K562 (cell line): ENCODE results near the gene MYMX. TPM values are rescaled to one million over a fixed set of nuclear protein-coding genes. Genes with fewer than 3 reads are reported as not detected.

ENCODE experiments used
- ARNT ChIP-seq, 2 experiments: fragments of 450-650 bp; IDR thresholded peaks; 2 replicates each; pipeline ENCODE4 v1.6.1; 2016; ENCODE audit warnings: mild to moderate bottlenecking in 1 of 2
- BCOR ChIP-seq: fragments of 450-650 bp; IDR thresholded peaks from 2 replicates; pipeline ENCODE4 v1.6.1; 2016
- CHD2 ChIP-seq: IDR thresholded peaks from 2 replicates; pipeline ENCODE4 v1.6.1; 2011; ENCODE audit warnings: low read depth, low read length
- ETS2 ChIP-seq: IDR thresholded peaks from 2 replicates; pipeline ENCODE4 v1.6.1; 2016; ENCODE audit warnings: borderline replicate concordance, missing genetic modification characterization, mild to moderate bottlenecking, moderate library complexity, missing compliant biosample characterization; ENCODE audit not compliant: poor library complexity, severe bottlenecking
- ETV5 ChIP-seq: sonication (generic); formaldehyde crosslinking; IDR thresholded peaks from 2 replicates; pipeline ENCODE4 v1.4.0; 2020; ENCODE audit warnings: low read depth, mild to moderate bottlenecking, missing genetic modification reagents
- GABPA ChIP-seq: fragments of 200-800 bp; sonication (Bioruptor generic); conservative IDR thresholded peaks from 2 replicates; pipeline ENCODE4 v1.6.1; 2016; ENCODE audit warnings: low read depth, missing genetic modification characterization, missing compliant biosample characterization
- JUND ChIP-seq, 2 experiments: IDR thresholded peaks; 2 replicates in 1 of 2; 3 replicates in 1 of 2; pipeline ENCODE4 v1.6.1; 2011; ENCODE audit warnings: borderline replicate concordance in 2 of 2, low read depth in 2 of 2, low read length in 2 of 2, improper control_type of control experiment in 1 of 2, missing biosample characterization in 1 of 2, missing genetic modification characterization in 1 of 2, missing genetic modification reagents in 1 of 2
- MXI1 ChIP-seq: IDR thresholded peaks from 2 replicates; pipeline ENCODE4 v1.6.1; 2011; ENCODE audit warnings: low read depth, mild to moderate bottlenecking, improper control_type of control experiment, low read length
- NR2C1 ChIP-seq, 2 experiments: fragments of 450-650 bp; IDR thresholded peaks; 2 replicates each; pipeline ENCODE4 v1.6.1; 2017; ENCODE audit warnings: mild to moderate bottlenecking in 2 of 2, antibody characterized with exemption in 1 of 2, inconsistent platforms in 1 of 2, missing compliant biosample characterization in 1 of 2, missing genetic modification characterization in 1 of 2
- RAD51 ChIP-seq: fragments of 450-650 bp; IDR thresholded peaks from 2 replicates; pipeline ENCODE4 v1.7.1; 2016; ENCODE audit warnings: low read depth, mild to moderate bottlenecking, borderline replicate concordance
- SRF ChIP-seq, 2 experiments: fragments of 250-450, 450-650 bp in 1 of 2; sonication (Bioruptor Pico) in 1 of 2; sonication (generic) in 1 of 2; formaldehyde crosslinking; IDR thresholded peaks; 2 replicates each; pipeline versions ENCODE4 v1.5.0 to v1.5.1; 2020 to 2022; ENCODE audit warnings: mild to moderate bottlenecking in 1 of 2, missing genetic modification reagents in 1 of 2
- ZC3H11A ChIP-seq: IDR thresholded peaks from 2 replicates; pipeline ENCODE4 v1.6.1; 2012; ENCODE audit warnings: low read depth, low read length, improper control_type of control experiment
- polyA plus RNA-seq, 8 experiments: library from polyadenylated mRNA; depleted of rRNA in 4 of 8; stranded (reverse) in 5 of 8; unstranded in 3 of 8; fragments of >200 nt; fragmentation: Nextera tagmentation in 2 of 8; fragmentation: Illumina TruSeq in 1 of 8; extraction: Ambion mirVana in 2 of 8; extraction: Trizol in 1 of 8; gene quantifications; 2 replicates each; pipeline versions ENCODE4 v1.2.1 to v1.2.3, GENCODE V29; 2011 to 2014; ENCODE audit warnings: inconsistent platforms in 1 of 8, missing spikeins in 1 of 8
- total RNA-seq, 7 experiments: library from RNA; depleted of rRNA in 6 of 7; stranded (reverse); fragments of >200 nt in 6 of 7; fragmentation: Illumina TruSeq in 2 of 7; extraction: Trizol in 2 of 7; gene quantifications; 2 replicates each; pipeline versions ENCODE4 v1.2.1 to v1.2.3, GENCODE V29; 2011 to 2021; ENCODE audit warnings: low replicate concordance in 1 of 7
- TF ChIP-seq, protein P1 (sequence below): fragments of 450-650 bp; IDR thresholded peaks from 2 replicates; pipeline ENCODE4 v1.7.1; 2018; ENCODE audit warnings: mild to moderate bottlenecking, low read depth; ENCODE audit not compliant: partially characterized antibody
- TF ChIP-seq, protein P2 (sequence below): fragments of 250-450 bp; sonication (Bioruptor Pico); IDR thresholded peaks from 2 replicates; pipeline ENCODE4 v1.8.0; 2021; ENCODE audit warnings: borderline replicate concordance, mild to moderate bottlenecking, moderate library complexity; ENCODE audit not compliant: poor library complexity, severe bottlenecking
- TF ChIP-seq, protein P3 (sequence below): fragments of 250-450 bp; sonication (Bioruptor Pico); IDR thresholded peaks from 2 replicates; pipeline ENCODE4 v1.6.1; 2021; ENCODE audit warnings: mild to moderate bottlenecking
- TF ChIP-seq, protein P4 (sequence below): sonication (generic); formaldehyde crosslinking; IDR thresholded peaks from 2 replicates; pipeline ENCODE4 v1.8.0; 2022; ENCODE audit warnings: missing genetic modification reagents, mild to moderate bottlenecking, moderate library complexity, borderline replicate concordance
- TF ChIP-seq, protein P5 (sequence below): fragments of 450-650 bp; IDR thresholded peaks from 2 replicates; pipeline ENCODE4 v1.7.0; 2016; ENCODE audit warnings: borderline replicate concordance

The MYMX gene
- total and polyA plus RNA-seq, 9 of the 15 experiments (the other 6 are each of a cell fraction or from before 2014, with no cell fraction given): 0.12 TPM; not detected in 8

DNA sequence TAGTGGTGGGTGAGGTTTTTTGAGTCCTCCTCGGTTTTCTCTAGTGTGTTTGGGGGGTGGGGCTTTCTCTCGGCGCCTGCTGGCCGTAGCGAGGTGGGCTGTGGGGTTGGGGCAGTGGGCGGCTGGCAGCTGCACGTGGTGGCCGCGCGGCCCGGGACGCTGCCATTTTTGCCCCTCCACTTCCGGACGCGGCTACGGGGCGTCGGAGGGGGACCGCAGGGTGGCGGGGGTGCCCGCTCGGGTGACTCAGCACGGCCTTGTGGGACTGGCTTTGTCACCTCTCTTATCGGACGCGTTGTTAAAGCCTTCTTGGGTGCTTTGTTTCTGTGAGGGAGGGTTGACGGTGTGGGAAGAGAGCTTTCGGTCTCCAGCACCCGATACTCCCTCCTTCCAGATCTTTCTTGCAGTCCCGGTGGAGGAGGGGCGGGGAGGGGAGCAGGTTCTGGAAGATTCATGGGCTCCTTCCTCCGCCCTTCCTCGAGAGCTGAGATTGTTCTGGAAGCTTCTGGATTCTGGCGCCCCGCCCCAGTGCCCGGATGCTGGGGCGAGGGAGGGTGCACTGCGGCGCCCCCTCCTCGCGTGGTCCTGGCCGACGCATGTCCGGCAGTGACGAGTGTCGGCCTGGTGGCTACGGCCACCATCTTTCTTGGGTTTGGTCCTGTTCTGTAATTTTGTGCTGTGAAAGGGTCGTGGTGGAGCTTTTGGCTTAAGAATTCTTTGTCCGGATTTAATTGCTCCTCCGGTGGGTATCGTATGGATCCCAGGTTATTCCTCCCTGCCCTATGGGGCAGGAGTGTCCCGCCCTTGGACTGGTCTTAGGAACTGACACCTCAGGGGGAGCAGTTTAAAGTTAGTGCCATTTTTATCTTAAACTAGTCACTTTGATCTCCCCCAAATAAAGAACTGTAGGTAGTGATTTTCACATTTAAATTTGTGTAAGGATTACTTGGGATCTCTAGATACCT lies 30.9 kb downstream of the MYMX start (continued):
- TF ChIP-seq, protein P1, sequence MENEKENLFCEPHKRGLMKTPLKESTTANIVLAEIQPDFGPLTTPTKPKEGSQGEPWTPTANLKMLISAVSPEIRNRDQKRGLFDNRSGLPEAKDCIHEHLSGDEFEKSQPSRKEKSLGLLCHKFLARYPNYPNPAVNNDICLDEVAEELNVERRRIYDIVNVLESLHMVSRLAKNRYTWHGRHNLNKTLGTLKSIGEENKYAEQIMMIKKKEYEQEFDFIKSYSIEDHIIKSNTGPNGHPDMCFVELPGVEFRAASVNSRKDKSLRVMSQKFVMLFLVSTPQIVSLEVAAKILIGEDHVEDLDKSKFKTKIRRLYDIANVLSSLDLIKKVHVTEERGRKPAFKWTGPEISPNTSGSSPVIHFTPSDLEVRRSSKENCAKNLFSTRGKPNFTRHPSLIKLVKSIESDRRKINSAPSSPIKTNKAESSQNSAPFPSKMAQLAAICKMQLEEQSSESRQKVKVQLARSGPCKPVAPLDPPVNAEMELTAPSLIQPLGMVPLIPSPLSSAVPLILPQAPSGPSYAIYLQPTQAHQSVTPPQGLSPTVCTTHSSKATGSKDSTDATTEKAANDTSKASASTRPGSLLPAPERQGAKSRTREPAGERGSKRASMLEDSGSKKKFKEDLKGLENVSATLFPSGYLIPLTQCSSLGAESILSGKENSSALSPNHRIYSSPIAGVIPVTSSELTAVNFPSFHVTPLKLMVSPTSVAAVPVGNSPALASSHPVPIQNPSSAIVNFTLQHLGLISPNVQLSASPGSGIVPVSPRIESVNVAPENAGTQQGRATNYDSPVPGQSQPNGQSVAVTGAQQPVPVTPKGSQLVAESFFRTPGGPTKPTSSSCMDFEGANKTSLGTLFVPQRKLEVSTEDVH: peak; percentile 42
- 0 out of 2 replicates have a peak, but pooled peaks have one; percentile 18 for TF ChIP-seq NR2C1 (IDR thresholded peaks at IDR 0.05)
- TF ChIP-seq NR2C1 (tag; IDR thresholded peaks at IDR 0.05): peak; percentile 45; the same call in 1 of the 2 replicates
- no peak for TF ChIP-seq ETS2 (tag)
- peak; percentile 18; the same call in 1 of the 2 replicates for TF ChIP-seq CHD2
- peak in 1 of 2 experiments; percentile 100; a peak in 3 of 4 replicates for TF ChIP-seq ARNT (IDR thresholded peaks at IDR 0.05)
- TF ChIP-seq, protein P2, sequence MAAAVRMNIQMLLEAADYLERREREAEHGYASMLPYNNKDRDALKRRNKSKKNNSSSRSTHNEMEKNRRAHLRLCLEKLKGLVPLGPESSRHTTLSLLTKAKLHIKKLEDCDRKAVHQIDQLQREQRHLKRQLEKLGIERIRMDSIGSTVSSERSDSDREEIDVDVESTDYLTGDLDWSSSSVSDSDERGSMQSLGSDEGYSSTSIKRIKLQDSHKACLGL: peak; percentile 99
- peak; percentile 97 for TF ChIP-seq ETV5
- TF ChIP-seq, protein P3, sequence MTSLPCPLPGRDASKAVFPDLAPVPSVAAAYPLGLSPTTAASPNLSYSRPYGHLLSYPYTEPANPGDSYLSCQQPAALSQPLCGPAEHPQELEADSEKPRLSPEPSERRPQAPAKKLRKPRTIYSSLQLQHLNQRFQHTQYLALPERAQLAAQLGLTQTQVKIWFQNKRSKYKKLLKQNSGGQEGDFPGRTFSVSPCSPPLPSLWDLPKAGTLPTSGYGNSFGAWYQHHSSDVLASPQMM (CRISPR knock-in tag): no peak
- no peak for TF ChIP-seq RAD51
- peak; percentile 74 to 82; a peak in 3 of 4 replicates for TF ChIP-seq SRF (CRISPR knock-in tag; IDR thresholded peaks at IDR 0.05)
- TF ChIP-seq, protein P4, sequence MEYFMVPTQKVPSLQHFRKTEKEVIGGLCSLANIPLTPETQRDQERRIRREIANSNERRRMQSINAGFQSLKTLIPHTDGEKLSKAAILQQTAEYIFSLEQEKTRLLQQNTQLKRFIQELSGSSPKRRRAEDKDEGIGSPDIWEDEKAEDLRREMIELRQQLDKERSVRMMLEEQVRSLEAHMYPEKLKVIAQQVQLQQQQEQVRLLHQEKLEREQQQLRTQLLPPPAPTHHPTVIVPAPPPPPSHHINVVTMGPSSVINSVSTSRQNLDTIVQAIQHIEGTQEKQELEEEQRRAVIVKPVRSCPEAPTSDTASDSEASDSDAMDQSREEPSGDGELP (CRISPR knock-in tag): peak; percentile 77; the same call in 1 of the 2 replicates
- TF ChIP-seq MXI1: peak; percentile 91; the same call in 1 of the 2 replicates
- peak; percentile 96 for TF ChIP-seq JUND (IDR thresholded peaks at IDR 0.05; ENCODE audit: borderline replicate concordance, low read depth, low read length)
- peak; percentile 72; the same call in 1 of the 3 replicates for TF ChIP-seq JUND (tag; IDR thresholded peaks at IDR 0.05; ENCODE audit: borderline replicate concordance, low read depth, low read length)
- TF ChIP-seq, protein P5, sequence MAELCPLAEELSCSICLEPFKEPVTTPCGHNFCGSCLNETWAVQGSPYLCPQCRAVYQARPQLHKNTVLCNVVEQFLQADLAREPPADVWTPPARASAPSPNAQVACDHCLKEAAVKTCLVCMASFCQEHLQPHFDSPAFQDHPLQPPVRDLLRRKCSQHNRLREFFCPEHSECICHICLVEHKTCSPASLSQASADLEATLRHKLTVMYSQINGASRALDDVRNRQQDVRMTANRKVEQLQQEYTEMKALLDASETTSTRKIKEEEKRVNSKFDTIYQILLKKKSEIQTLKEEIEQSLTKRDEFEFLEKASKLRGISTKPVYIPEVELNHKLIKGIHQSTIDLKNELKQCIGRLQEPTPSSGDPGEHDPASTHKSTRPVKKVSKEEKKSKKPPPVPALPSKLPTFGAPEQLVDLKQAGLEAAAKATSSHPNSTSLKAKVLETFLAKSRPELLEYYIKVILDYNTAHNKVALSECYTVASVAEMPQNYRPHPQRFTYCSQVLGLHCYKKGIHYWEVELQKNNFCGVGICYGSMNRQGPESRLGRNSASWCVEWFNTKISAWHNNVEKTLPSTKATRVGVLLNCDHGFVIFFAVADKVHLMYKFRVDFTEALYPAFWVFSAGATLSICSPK: no peak
- 0 out of 2 replicates have a peak, but pooled peaks have one; percentile 3 for TF ChIP-seq BCOR
- no peak for TF ChIP-seq ZC3H11A
- peak; percentile 93 for TF ChIP-seq GABPA (tag)
